Brain microvascular endothelial cell (primary cell): ENCODE data around the gene CBFA2T3.
"Not testable (repeated sequence)": the region's sequence is repeated elsewhere in the genome, so short reads cannot be mapped to it uniquely, and the experiment has no call there.

Source experiments
- DNase-seq: peaks from one replicate; pipeline ENCODE4 v3.0.0-alpha.2; 2020
- H3K27ac ChIP-seq: fragments of 250-450 bp; sonication (Bioruptor Pico); 2 replicates; pipeline ENCODE4 v1.5.1; 2020; ENCODE audit warnings: mild to moderate bottlenecking, moderate library complexity
- H3K27me3 ChIP-seq: fragments of 250-450 bp; sonication (Bioruptor Pico); replicated peaks from 2 replicates; pipeline ENCODE4 v1.5.1; 2020; ENCODE audit warnings: mild to moderate bottlenecking
- H3K36me3 ChIP-seq: fragments of 250-450 bp; sonication (Bioruptor Pico); replicated peaks from 2 replicates; pipeline ENCODE4 v1.5.1; 2020; ENCODE audit warnings: mild to moderate bottlenecking
- H3K4me3 ChIP-seq: 2 replicates; pipeline ENCODE4 v1.5.1; 2011; ENCODE audit warnings: low read depth, mild to moderate bottlenecking, control low read depth, low read length, moderate library complexity
- CTCF ChIP-seq: IDR thresholded peaks from 2 replicates; pipeline ENCODE4 v1.5.1; 2011; ENCODE audit warnings: low read depth, mild to moderate bottlenecking, moderate library complexity, low read length, control low read depth, inconsistent platforms; ENCODE audit errors: missing control alignments
- in situ Hi-C: cut with HindIII; loops from 2 replicates; pipeline ENCODE4 v1.10.0; 2017; ENCODE audit warnings: low sequenced_read_pairs, low pct_ligation_motif_present

The CBFA2T3 gene

GRCh38 chr16:89009343-89010209 is 32.6 kb upstream of the CBFA2T3 start:
- no peak overlapping the region for H3K4me3 ChIP-seq
- in situ Hi-C loops: no loop called here
- H3K27me3 ChIP-seq: no peaks in the 10 kb centered on the region
- TF ChIP-seq CTCF: no peak
- no peak overlapping the region for H3K27ac ChIP-seq
- no peak for DNase-seq
- no peaks in the 10 kb centered on the region for H3K36me3 ChIP-seq

- in situ Hi-C loops, H3K4me3 ChIP-seq, H3K27ac ChIP-seq, DNase-seq, H3K36me3 ChIP-seq, H3K27me3 ChIP-seq: not testable (repeated sequence)
Observed at GRCh38 chr16:89008796-89009195, 31.8 kb upstream of the CBFA2T3 start.

GRCh38 chr16:89007371-89008249 is 30.6 kb upstream of the CBFA2T3 start:
- Histone ChIP-seq H3K4me3 (no peak overlapping the region), H3K36me3 (no peaks in the 10 kb centered on the region), H3K27ac (no peak overlapping the region), H3K27me3 (no peaks in the 10 kb centered on the region)
- in situ Hi-C loops: no loop called here
- no peak for TF ChIP-seq CTCF
- DNase-seq: no peak

GRCh38 chr16:89006036-89006752 is 29.2 kb upstream of the CBFA2T3 start:
- TF ChIP-seq CTCF: no peak
- in situ Hi-C loops: no loop called here
- H3K27ac ChIP-seq: no peak overlapping the region
- no peaks in the 10 kb centered on the region for H3K36me3 ChIP-seq
- no peak for DNase-seq
- no peaks in the 10 kb centered on the region for H3K27me3 ChIP-seq
- no peak overlapping the region for H3K4me3 ChIP-seq

- H3K27me3 ChIP-seq: no peaks in the 10 kb centered on the region
- no peak for TF ChIP-seq CTCF
- H3K36me3 ChIP-seq: no peaks in the 10 kb centered on the region
- H3K4me3 ChIP-seq: no peak overlapping the region
- DNase-seq: no peak
- H3K27ac ChIP-seq: no peak overlapping the region
- in situ Hi-C loops: no loop called here
Observed at GRCh38 chr16:89005201-89006035, 28.4 kb upstream of the CBFA2T3 start.
